Measurements from ENCODE around the gene PIGV.

- TF ChIP-seq POLR2A (IDR thresholded peaks at IDR 0.05), result no peak
- TF ChIP-seq CTCF (IDR thresholded peaks at IDR 0.05), result no peak
Measured at GRCh38 chr1:26785611-26786436, 1.9 kb upstream of the PIGV start.
